Skeletal muscle tissue (tissue), 4 donors: ENCODE results near the gene PVALEF. TPM values are rescaled to one million over a fixed set of nuclear protein-coding genes. Genes with fewer than 3 reads are reported as not detected.

Experiments used
- H3K27ac ChIP-seq: one replicate; pipeline ENCODE4 v1.7.0; 2013; ENCODE audit warnings: mild to moderate bottlenecking, low read depth, low read length, inconsistent platforms
- H3K27me3 ChIP-seq, 3 donors: one replicate each; pipeline ENCODE4 v1.7.0; 2013; ENCODE audit warnings: low read length in 3 of 3; ENCODE audit not compliant: control insufficient read depth in 3 of 3, insufficient read depth in 3 of 3
- H3K36me3 ChIP-seq, 3 donors: one replicate each; pipeline ENCODE4 v1.7.0; 2013; ENCODE audit warnings: low read length in 3 of 3; ENCODE audit not compliant: control insufficient read depth in 3 of 3, insufficient read depth in 3 of 3
- H3K4me1 ChIP-seq, 3 donors: one replicate each; pipeline ENCODE4 v1.7.0; 2013; ENCODE audit warnings: low read length in 3 of 3, mild to moderate bottlenecking in 3 of 3; ENCODE audit not compliant: control insufficient read depth in 3 of 3, insufficient read depth in 3 of 3
- H3K4me3 ChIP-seq, 3 donors: one replicate each; pipeline ENCODE4 v1.7.0; 2013; ENCODE audit warnings: low read length in 3 of 3
- H3K9ac ChIP-seq, 3 donors: one replicate each; pipeline ENCODE4 v1.7.0; 2013; ENCODE audit warnings: low read length in 3 of 3, mild to moderate bottlenecking in 3 of 3, moderate library complexity in 2 of 3, low read depth in 1 of 3
- H3K9me3 ChIP-seq, 3 donors: one replicate each; pipeline ENCODE4 v1.7.0; 2013; ENCODE audit warnings: low read length in 3 of 3; ENCODE audit not compliant: control insufficient read depth in 3 of 3
- total RNA-seq: library from RNA; depleted of rRNA; stranded (reverse); fragments of >200 nt; gene quantifications from one replicate; pipeline ENCODE4 v1.2.3, GENCODE V29; 2014
- donor health status: Osteomylitis.

The PVALEF gene
- total RNA-seq, 1 donor from 2014 or later, result not detected

- no peaks in the 10 kb centered on the region for H3K4me1 ChIP-seq
- H3K36me3 ChIP-seq, result no peaks in the 10 kb centered on the region
- no peak overlapping the region for H3K4me3 ChIP-seq
- peaks cover 8 to 25% (median 22%) of the 10 kb centered on the region in 3 donors for H3K27me3 ChIP-seq
- H3K27ac ChIP-seq, result no peak overlapping the region
- no peaks in the 10 kb centered on the region for H3K9me3 ChIP-seq
- no peak overlapping the region for H3K9ac ChIP-seq
Measured at GRCh38 chr17:81179861-81180260, 14.6 kb downstream of the PVALEF start.

GRCh38 chr17:81180836-81181810 lies 15.8 kb downstream of the PVALEF start:
- Histone ChIP-seq H3K9me3 (no peaks in the 10 kb centered on the region), H3K9ac (no peak overlapping the region), H3K36me3 (no peaks in the 10 kb centered on the region), H3K27me3 (peaks cover 8 to 25% (median 22%) of the 10 kb centered on the region in 3 donors), H3K27ac (no peak overlapping the region), H3K4me3 (no peak overlapping the region), H3K4me1 (no peaks in the 10 kb centered on the region)

GRCh38 chr17:81181811-81182185 lies 16.5 kb downstream of the PVALEF start:
- no peak overlapping the region for H3K27ac ChIP-seq
- no peak overlapping the region for H3K4me3 ChIP-seq
- peaks cover 8 to 25% (median 22%) of the 10 kb centered on the region in 3 donors for H3K27me3 ChIP-seq
- no peaks in the 10 kb centered on the region for H3K9me3 ChIP-seq
- no peaks in the 10 kb centered on the region for H3K36me3 ChIP-seq
- H3K4me1 ChIP-seq, result no peaks in the 10 kb centered on the region
- no peak overlapping the region for H3K9ac ChIP-seq

GRCh38 chr17:81182596-81182995 lies 17.3 kb downstream of the PVALEF start:
- H3K27me3 ChIP-seq, result peaks cover 8 to 25% (median 22%) of the 10 kb centered on the region in 3 donors
- H3K4me1 ChIP-seq, result no peaks in the 10 kb centered on the region
- no peaks in the 10 kb centered on the region for H3K36me3 ChIP-seq
- no peak overlapping the region for H3K27ac ChIP-seq
- H3K4me3 ChIP-seq, result no peak overlapping the region
- H3K9ac ChIP-seq, result no peak overlapping the region
- H3K9me3 ChIP-seq, result no peaks in the 10 kb centered on the region

GRCh38 chr17:81183316-81183715 lies 18.0 kb downstream of the PVALEF start:
- H3K4me3 ChIP-seq, result no peak overlapping the region
- no peak overlapping the region for H3K27ac ChIP-seq
- H3K9ac ChIP-seq, result no peak overlapping the region
- H3K4me1 ChIP-seq, result no peaks in the 10 kb centered on the region
- no peaks in the 10 kb centered on the region for H3K36me3 ChIP-seq
- peaks cover 8 to 25% (median 22%) of the 10 kb centered on the region in 3 donors for H3K27me3 ChIP-seq
- H3K9me3 ChIP-seq, result no peaks in the 10 kb centered on the region

- Histone ChIP-seq H3K27me3 (peaks cover 8 to 25% (median 22%) of the 10 kb centered on the region in 3 donors), H3K4me3 (no peak overlapping the region), H3K36me3 (no peaks in the 10 kb centered on the region), H3K9ac (no peak overlapping the region), H3K4me1 (no peaks in the 10 kb centered on the region), H3K9me3 (no peaks in the 10 kb centered on the region), H3K27ac (no peak overlapping the region)
Measured at GRCh38 chr17:81183807-81184206, 18.5 kb downstream of the PVALEF start.

- Histone ChIP-seq H3K27ac (no peak overlapping the region), H3K9me3 (no peaks in the 10 kb centered on the region), H3K36me3 (peaks cover 0 to under 1% (median 0%) of the 10 kb centered on the region in 3 donors), H3K4me1 (no peaks in the 10 kb centered on the region), H3K27me3 (peaks cover 8 to 25% (median 19%) of the 10 kb centered on the region in 3 donors), H3K4me3 (no peak overlapping the region), H3K9ac (no peak overlapping the region)
Measured at GRCh38 chr17:81184555-81184954, 19.2 kb downstream of the PVALEF start.

GRCh38 chr17:81186203-81186602 lies 20.9 kb downstream of the PVALEF start:
- Histone ChIP-seq H3K9me3 (no peaks in the 10 kb centered on the region), H3K4me1 (no peaks in the 10 kb centered on the region), H3K27me3 (peaks cover 8 to 25% (median 13%) of the 10 kb centered on the region in 3 donors), H3K9ac (no peak overlapping the region), H3K27ac (no peak overlapping the region), H3K4me3 (no peak overlapping the region), H3K36me3 (peaks cover 0 to 4% (median 0%) of the 10 kb centered on the region in 3 donors)

GRCh38 chr17:81187120-81187519 lies 21.8 kb downstream of the PVALEF start:
- no peaks in the 10 kb centered on the region for H3K9me3 ChIP-seq
- H3K27ac ChIP-seq, result no peak overlapping the region
- no peak overlapping the region for H3K4me3 ChIP-seq
- H3K9ac ChIP-seq, result no peak overlapping the region
- H3K36me3 ChIP-seq, result peaks cover 0 to 4% (median 2%) of the 10 kb centered on the region in 3 donors
- peaks cover 8 to 19% (median 13%) of the 10 kb centered on the region in 3 donors for H3K27me3 ChIP-seq
- no peaks in the 10 kb centered on the region for H3K4me1 ChIP-seq
